Ishikawa (cell line): ENCODE measurements around the gene DCST2.

Source experiments
- CEBPB ChIP-seq: IDR thresholded peaks from 2 replicates; pipeline ENCODE4 v1.6.1; 2012
- CREB1 ChIP-seq: IDR thresholded peaks from 2 replicates; pipeline ENCODE4 v1.6.1; 2012; ENCODE audit warnings: low read depth
- EGR1 ChIP-seq: IDR thresholded peaks from 2 replicates; pipeline ENCODE4 v1.6.1; 2012
- EP300 ChIP-seq: IDR thresholded peaks from 2 replicates; pipeline ENCODE4 v1.6.1; 2012; ENCODE audit warnings: borderline replicate concordance
- FOXM1 ChIP-seq: IDR thresholded peaks from 2 replicates; pipeline ENCODE4 v1.6.1; 2012; ENCODE audit warnings: low read depth, borderline replicate concordance
- NFIC ChIP-seq: IDR thresholded peaks from 2 replicates; pipeline ENCODE4 v1.6.1; 2012
- RAD21 ChIP-seq: IDR thresholded peaks from 2 replicates; pipeline ENCODE4 v1.6.1; 2012; ENCODE audit warnings: low read depth
- REST ChIP-seq: IDR thresholded peaks from 2 replicates; pipeline ENCODE4 v1.6.1; 2012; ENCODE audit warnings: low read depth, mild to moderate bottlenecking
- TAF1 ChIP-seq: IDR thresholded peaks from 2 replicates; pipeline ENCODE4 v1.6.1; 2012; ENCODE audit warnings: low read depth, mild to moderate bottlenecking
- TCF12 ChIP-seq: IDR thresholded peaks from 2 replicates; pipeline ENCODE4 v1.6.1; 2012; ENCODE audit warnings: low read depth
- TEAD4 ChIP-seq: IDR thresholded peaks from 2 replicates; pipeline ENCODE4 v1.6.1; 2012
- USF1 ChIP-seq: IDR thresholded peaks from 2 replicates; pipeline ENCODE4 v1.6.1; 2012
- YY1 ChIP-seq: IDR thresholded peaks from 2 replicates; pipeline ENCODE4 v1.6.1; 2012; ENCODE audit warnings: low read depth
- ZBTB7A ChIP-seq: IDR thresholded peaks from 2 replicates; pipeline ENCODE4 v1.6.1; 2012; ENCODE audit warnings: low read depth
- TF ChIP-seq, protein P1 (sequence below): IDR thresholded peaks from 2 replicates; pipeline ENCODE4 v1.6.1; 2012

The DCST2 gene

DNA sequence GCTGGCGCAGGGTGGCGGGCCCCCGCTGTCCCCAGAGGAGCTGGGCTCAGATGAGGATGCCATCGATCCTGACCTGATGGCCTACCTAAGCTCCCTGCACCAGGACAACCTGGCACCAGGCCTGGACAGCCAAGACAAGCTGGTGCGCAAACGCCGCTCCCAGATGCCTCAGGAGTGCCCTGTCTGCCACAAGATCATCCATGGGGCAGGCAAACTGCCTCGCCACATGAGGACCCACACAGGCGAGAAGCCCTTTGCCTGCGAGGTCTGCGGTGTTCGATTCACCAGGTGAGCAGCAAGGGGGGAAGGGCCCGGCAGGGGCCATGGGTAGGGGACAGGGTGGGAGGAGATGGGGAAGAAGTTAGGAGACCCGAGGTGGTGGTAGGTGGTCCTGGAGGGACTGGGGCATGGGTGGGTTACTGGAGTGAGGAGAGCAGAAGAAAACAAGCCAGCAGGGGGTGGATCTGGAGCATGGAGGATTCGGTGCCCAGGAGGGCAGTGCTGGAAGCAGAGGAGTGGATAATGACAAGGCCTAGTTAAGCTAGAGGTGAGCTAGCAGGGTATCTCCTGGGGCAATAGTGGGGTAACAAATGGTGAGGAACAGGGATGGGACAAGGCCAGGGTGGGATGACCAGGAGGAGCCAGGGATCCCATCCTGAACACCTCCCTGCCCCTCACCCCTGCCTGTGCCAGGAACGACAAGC, 17.9 kb downstream of the DCST2 start:
- TF ChIP-seq, protein P1, sequence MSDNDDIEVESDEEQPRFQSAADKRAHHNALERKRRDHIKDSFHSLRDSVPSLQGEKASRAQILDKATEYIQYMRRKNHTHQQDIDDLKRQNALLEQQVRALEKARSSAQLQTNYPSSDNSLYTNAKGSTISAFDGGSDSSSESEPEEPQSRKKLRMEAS = no peak
- TF ChIP-seq USF1 (no peak), CEBPB (no peak), ZBTB7A (no peak), EP300 (no peak), FOXM1 (no peak), TEAD4 (no peak), YY1 (no peak), RAD21 (no peak), EGR1 (no peak), TCF12 (no peak), TAF1 (no peak), CREB1 (no peak), NFIC (no peak), REST (no peak)

DNA sequence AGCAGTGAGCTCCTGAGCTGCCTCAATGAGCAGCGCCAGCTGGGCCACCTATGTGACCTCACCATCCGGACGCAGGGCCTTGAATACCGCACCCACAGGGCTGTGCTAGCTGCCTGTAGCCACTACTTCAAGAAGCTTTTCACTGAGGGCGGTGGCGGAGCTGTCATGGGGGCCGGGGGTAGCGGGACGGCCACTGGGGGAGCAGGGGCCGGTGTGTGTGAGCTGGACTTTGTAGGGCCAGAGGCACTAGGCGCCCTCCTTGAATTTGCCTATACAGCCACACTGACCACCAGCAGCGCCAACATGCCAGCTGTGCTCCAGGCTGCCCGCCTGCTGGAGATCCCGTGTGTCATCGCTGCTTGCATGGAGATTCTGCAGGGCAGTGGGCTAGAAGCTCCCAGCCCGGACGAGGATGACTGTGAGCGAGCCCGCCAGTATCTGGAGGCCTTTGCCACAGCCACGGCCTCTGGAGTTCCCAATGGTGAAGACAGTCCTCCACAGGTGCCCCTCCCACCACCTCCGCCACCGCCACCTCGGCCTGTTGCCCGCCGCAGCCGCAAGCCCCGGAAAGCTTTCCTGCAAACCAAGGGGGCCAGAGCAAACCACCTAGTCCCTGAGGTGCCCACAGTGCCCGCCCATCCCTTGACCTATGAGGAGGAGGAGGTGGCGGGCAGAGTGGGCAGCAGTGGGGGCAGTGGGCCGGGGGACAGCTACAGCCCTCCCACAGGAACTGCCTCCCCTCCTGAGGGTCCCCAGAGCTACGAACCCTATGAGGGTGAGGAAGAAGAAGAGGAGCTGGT, 18.7 kb downstream of the DCST2 start:
- TF ChIP-seq CREB1 (no peak), TAF1 (no peak), RAD21 (no peak), TEAD4 (no peak), FOXM1 (no peak), USF1 (no peak)

DNA sequence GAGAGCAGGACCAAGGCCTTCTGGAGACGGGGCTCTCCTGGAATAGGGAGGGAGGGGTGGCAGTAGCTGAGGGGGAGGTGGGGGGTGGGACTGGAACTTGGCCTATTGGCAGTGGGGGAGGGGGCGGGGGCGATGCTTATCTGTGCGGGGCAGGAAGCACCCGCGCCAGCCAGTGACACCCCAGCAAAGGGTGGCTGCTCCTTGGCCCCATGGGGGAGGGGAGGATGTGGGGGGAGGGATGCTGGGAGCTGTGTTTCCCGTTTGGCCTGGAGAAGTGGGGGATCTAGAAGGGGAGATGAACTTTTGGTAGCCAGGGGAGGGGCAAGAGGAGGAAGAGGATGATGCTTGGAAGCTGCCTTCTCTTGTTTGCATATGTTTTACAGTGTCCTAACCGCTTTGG, 19.9 kb downstream of the DCST2 start:
- no peak for TF ChIP-seq NFIC
- TF ChIP-seq TAF1 = no peak
- TF ChIP-seq USF1 = no peak
- no peak for TF ChIP-seq TEAD4
- TF ChIP-seq YY1 = no peak
- no peak for TF ChIP-seq EP300
- no peak for TF ChIP-seq REST
- TF ChIP-seq ZBTB7A = no peak
- TF ChIP-seq TCF12 = no peak
- TF ChIP-seq CREB1 = no peak
- TF ChIP-seq RAD21 = no peak
- no peak for TF ChIP-seq FOXM1
- TF ChIP-seq CEBPB = no peak
- no peak for TF ChIP-seq EGR1
- TF ChIP-seq, protein P1 = no peak

GRCh38 chr1:155012776-155013602, 20.6 kb downstream of the DCST2 start:
- TF ChIP-seq EGR1 = no peak
- no peak for TF ChIP-seq USF1
- TF ChIP-seq FOXM1 = no peak
- TF ChIP-seq CEBPB = no peak
- TF ChIP-seq CREB1 = no peak
- TF ChIP-seq REST = no peak
- no peak for TF ChIP-seq RAD21
- no peak for TF ChIP-seq YY1
- TF ChIP-seq TAF1 = no peak
- TF ChIP-seq, protein P1 = no peak
- TF ChIP-seq EP300 = no peak
- TF ChIP-seq TCF12 = no peak
- no peak for TF ChIP-seq TEAD4
- TF ChIP-seq ZBTB7A = no peak
- no peak for TF ChIP-seq NFIC
